Measurements from ENCODE around the gene ZC3HAV1. TPM values are rescaled to one million over a fixed set of nuclear protein-coding genes. Genes with fewer than 3 reads are reported as not detected.
A peak's percentile ranks its signal among the peaks of the same experiment; 100 is the strongest.
"Not testable (repeated sequence)": the region's sequence is repeated elsewhere in the genome, so short reads cannot be mapped to it uniquely, and the experiment has no call there.

Gene ZC3HAV1
- total RNA-seq, 2 experiments from 2014 or later: 124 to 129 TPM

- ChIA-PET CTCF (interaction anchor here (1.0 to 19.6 kb wide), 6 partner anchors 12 to 35 kb away, joined by 3 to 225 read pairs (median 6); no protein-coding TSS in a partner anchor), POLR2A (no interaction called here)
- no peak overlapping the region for H3K4me3 Mint-ChIP-seq
- H3K4me1 Mint-ChIP-seq: peaks cover 60% of the 10 kb centered on the region
- H3K9me3 Mint-ChIP-seq: no peaks in the 10 kb centered on the region
- H3K27me3 Mint-ChIP-seq: no peaks in the 10 kb centered on the region
- peaks cover 80% of the 10 kb centered on the region for H3K36me3 Mint-ChIP-seq (ENCODE audit: low read depth)
- peak overlapping the region; percentile 1 for H3K27ac Mint-ChIP-seq
- DNase-seq: no peak
Measured at GRCh38 chr7:139059905-139060304, 49.6 kb downstream of the ZC3HAV1 start.

- no peak for DNase-seq
- Mint-ChIP-seq H3K27ac (peak overlapping the region; percentile 38), H3K4me3 (no peak overlapping the region), H3K9me3 (no peaks in the 10 kb centered on the region), H3K4me1 (peaks cover 57% of the 10 kb centered on the region), H3K36me3 (ENCODE audit: low read depth) (peaks cover 80% of the 10 kb centered on the region), H3K27me3 (no peaks in the 10 kb centered on the region)
- ChIA-PET CTCF (interaction anchor here (0.7 to 19.6 kb wide), 8 partner anchors 9 to 173 kb away, joined by 3 to 225 read pairs (median 4); no protein-coding TSS in a partner anchor), POLR2A (no interaction called here)
Measured at GRCh38 chr7:139058943-139059342, 50.6 kb downstream of the ZC3HAV1 start.

DNA sequence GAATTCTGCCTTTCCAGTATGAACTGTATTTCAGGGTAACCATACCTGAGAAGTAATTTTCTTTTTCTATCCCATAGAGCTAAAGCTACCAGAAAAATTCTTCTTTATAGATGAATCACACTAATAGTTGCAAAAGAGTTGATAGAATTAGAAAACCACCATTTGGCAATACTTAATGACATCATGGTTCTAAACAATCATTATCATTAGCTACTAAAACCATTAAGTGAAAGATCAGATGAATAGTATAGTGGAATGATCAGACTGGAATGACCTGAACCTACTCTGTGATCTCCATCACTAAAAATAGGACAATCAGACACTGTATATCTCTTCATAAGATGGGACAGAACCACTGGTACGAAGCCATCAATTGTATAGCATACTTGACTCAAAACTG lies 53.8 kb downstream of the ZC3HAV1 start:
- no peaks in the 10 kb centered on the region for H3K9me3 Mint-ChIP-seq
- H3K27me3 Mint-ChIP-seq: no peaks in the 10 kb centered on the region
- H3K36me3 Mint-ChIP-seq (ENCODE audit: low read depth): peaks cover 78% of the 10 kb centered on the region
- ChIA-PET CTCF (interaction anchor here (2.3 to 18.4 kb wide), 2 partner anchors 12 to 37 kb away, joined by 7 to 225 read pairs; no protein-coding TSS in a partner anchor), POLR2A (no interaction called here)
- peaks cover 47% of the 10 kb centered on the region for H3K4me1 Mint-ChIP-seq
- H3K27ac Mint-ChIP-seq: no peak overlapping the region
- no peak overlapping the region for H3K4me3 Mint-ChIP-seq
- DNase-seq: no peak

GRCh38 chr7:139054656-139055055 lies 54.9 kb downstream of the ZC3HAV1 start:
- Mint-ChIP-seq H3K36me3 (ENCODE audit: low read depth) (peaks cover 81% of the 10 kb centered on the region), H3K4me1 (peaks cover 49% of the 10 kb centered on the region), H3K27ac (peak overlapping the region; percentile 64)
- CTCF ChIA-PET: interaction anchor here (2.3 to 18.4 kb wide), 2 partner anchors 13 to 36 kb away, joined by 7 to 225 read pairs; no protein-coding TSS in a partner anchor
- POLR2A ChIA-PET, DNase-seq, H3K27me3 Mint-ChIP-seq, H3K9me3 Mint-ChIP-seq, H3K4me3 Mint-ChIP-seq: not testable (repeated sequence)

- Mint-ChIP-seq H3K36me3 (ENCODE audit: low read depth) (peaks cover 86% of the 10 kb centered on the region), H3K27ac (peak overlapping the region; percentile 57), H3K4me1 (peaks cover 55% of the 10 kb centered on the region), H3K4me3 (no peak overlapping the region), H3K27me3 (no peaks in the 10 kb centered on the region), H3K9me3 (no peaks in the 10 kb centered on the region)
- DNase-seq: no peak
- ChIA-PET CTCF (interaction anchor here (1.3 to 18.4 kb wide), 4 partner anchors 14 to 154 kb away, joined by 3 to 225 read pairs (median 5); no protein-coding TSS in a partner anchor), POLR2A (no interaction called here)
Measured at GRCh38 chr7:139054101-139054500, 55.4 kb downstream of the ZC3HAV1 start.

- no peak for DNase-seq
- no peaks in the 10 kb centered on the region for H3K27me3 Mint-ChIP-seq
- peaks cover 89% of the 10 kb centered on the region for H3K36me3 Mint-ChIP-seq (ENCODE audit: low read depth)
- no peaks in the 10 kb centered on the region for H3K9me3 Mint-ChIP-seq
- H3K4me1 Mint-ChIP-seq: peaks cover 66% of the 10 kb centered on the region
- ChIA-PET POLR2A (no interaction called here), CTCF (interaction anchor here (0.6 to 18.4 kb wide), 3 partner anchors 16 to 75 kb away, joined by 3 to 225 read pairs (median 3); no protein-coding TSS in a partner anchor)
- no peak overlapping the region for H3K27ac Mint-ChIP-seq
- H3K4me3 Mint-ChIP-seq: no peak overlapping the region
Measured at GRCh38 chr7:139051655-139052054, 57.9 kb downstream of the ZC3HAV1 start.

GRCh38 chr7:139049936-139050335 lies 59.6 kb downstream of the ZC3HAV1 start:
- H3K4me1 Mint-ChIP-seq: peaks cover 77% of the 10 kb centered on the region

DNA sequence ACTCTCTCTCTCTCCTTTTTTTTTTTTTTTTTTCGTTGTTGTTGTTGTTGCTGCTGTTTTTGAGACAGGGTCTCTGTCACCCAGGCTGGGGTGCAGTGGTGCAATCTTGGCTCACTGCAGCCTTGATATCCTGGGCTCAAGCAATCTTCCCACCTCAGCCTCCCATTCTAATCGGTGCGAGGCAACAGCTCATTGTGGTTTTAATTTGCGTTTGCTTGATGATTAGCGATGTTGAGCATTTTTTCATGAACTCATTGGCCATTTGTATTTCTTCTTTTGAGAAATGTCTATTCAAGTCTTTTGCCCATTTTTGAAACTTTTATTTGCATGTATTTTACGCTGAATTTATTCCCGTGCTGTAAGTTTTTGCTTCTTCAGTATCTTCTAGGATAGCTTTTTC lies 60.4 kb downstream of the ZC3HAV1 start:
- POLR2A ChIA-PET: interaction anchor here (0.6 kb wide), 1 partner anchor 30 kb away, joined by 3 read pairs; no protein-coding TSS in a partner anchor
- peaks cover 81% of the 10 kb centered on the region for H3K4me1 Mint-ChIP-seq

More at GRCh38 chr7:139049936-139050335, 59.6 kb downstream of the ZC3HAV1 start:
- ChIA-PET CTCF (interaction anchor here (0.7 to 18.4 kb wide), 5 partner anchors 18 to 53 kb away, joined by 3 to 225 read pairs (median 5); no protein-coding TSS in a partner anchor), POLR2A (interaction anchor here (0.6 to 0.7 kb wide), 2 partner anchors 16 to 29 kb away, joined by 3 to 4 read pairs; no protein-coding TSS in a partner anchor)
- Mint-ChIP-seq H3K9me3 (no peaks in the 10 kb centered on the region), H3K4me3 (no peak overlapping the region), H3K27ac (peak overlapping the region; percentile 69), H3K27me3 (no peaks in the 10 kb centered on the region), H3K36me3 (ENCODE audit: low read depth) (peaks cover 91% of the 10 kb centered on the region)
- DNase-seq: no peak

DNA sequence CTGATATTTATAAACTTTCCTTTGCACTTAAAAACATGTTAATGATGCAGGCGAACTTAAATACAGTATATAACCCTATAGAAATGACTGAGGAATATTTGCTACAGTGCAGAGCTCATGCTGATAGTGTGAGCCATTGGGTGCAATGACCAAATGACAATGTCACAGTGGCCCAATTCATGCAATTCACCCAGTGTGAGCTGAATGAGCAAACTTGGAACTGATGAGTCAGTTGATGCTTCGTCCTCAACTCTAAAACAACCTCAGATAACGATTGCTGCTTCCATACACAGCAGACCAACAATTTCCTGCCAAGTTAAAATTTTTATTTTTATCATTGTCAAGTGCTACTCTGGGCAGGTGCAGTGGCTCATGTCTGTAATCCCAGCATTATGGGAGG lies 61.5 kb downstream of the ZC3HAV1 start:
- Mint-ChIP-seq H3K4me3 (no peak overlapping the region), H3K27me3 (no peaks in the 10 kb centered on the region), H3K27ac (peak overlapping the region; percentile 36), H3K4me1 (peaks cover 81% of the 10 kb centered on the region), H3K9me3 (no peaks in the 10 kb centered on the region), H3K36me3 (ENCODE audit: low read depth) (peaks cover 89% of the 10 kb centered on the region)
- POLR2A ChIA-PET: no interaction called here
- DNase-seq: no peak
- CTCF ChIA-PET: interaction anchor here (18.4 kb wide), 1 partner anchor 20 kb away, joined by 225 read pairs; no protein-coding TSS in a partner anchor

More for the DNA sequence above, 60.4 kb downstream of the ZC3HAV1 start:
- no peaks in the 10 kb centered on the region for H3K27me3 Mint-ChIP-seq
- H3K36me3 Mint-ChIP-seq (ENCODE audit: low read depth): peaks cover 90% of the 10 kb centered on the region
- CTCF ChIA-PET: interaction anchor here (0.8 to 18.4 kb wide), 4 partner anchors 19 to 54 kb away, joined by 3 to 225 read pairs (median 6); no protein-coding TSS in a partner anchor
- no peak overlapping the region for H3K4me3 Mint-ChIP-seq
- no peaks in the 10 kb centered on the region for H3K9me3 Mint-ChIP-seq
- DNase-seq: no peak
- peak overlapping the region; percentile 17 for H3K27ac Mint-ChIP-seq

- no peaks in the 10 kb centered on the region for H3K27me3 Mint-ChIP-seq
- H3K27ac Mint-ChIP-seq: peak overlapping the region; percentile 66
- H3K36me3 Mint-ChIP-seq (ENCODE audit: low read depth): peaks cover 84% of the 10 kb centered on the region
- ChIA-PET POLR2A (no interaction called here), CTCF (interaction anchor here (1.0 to 18.4 kb wide), 2 partner anchors 22 to 160 kb away, joined by 3 to 225 read pairs; no protein-coding TSS in a partner anchor)
- H3K4me1 Mint-ChIP-seq: peaks cover 87% of the 10 kb centered on the region
- DNase-seq: no peak
- no peaks in the 10 kb centered on the region for H3K9me3 Mint-ChIP-seq
- H3K4me3 Mint-ChIP-seq: no peak overlapping the region
Measured at GRCh38 chr7:139046143-139046542, 63.4 kb downstream of the ZC3HAV1 start.

DNA sequence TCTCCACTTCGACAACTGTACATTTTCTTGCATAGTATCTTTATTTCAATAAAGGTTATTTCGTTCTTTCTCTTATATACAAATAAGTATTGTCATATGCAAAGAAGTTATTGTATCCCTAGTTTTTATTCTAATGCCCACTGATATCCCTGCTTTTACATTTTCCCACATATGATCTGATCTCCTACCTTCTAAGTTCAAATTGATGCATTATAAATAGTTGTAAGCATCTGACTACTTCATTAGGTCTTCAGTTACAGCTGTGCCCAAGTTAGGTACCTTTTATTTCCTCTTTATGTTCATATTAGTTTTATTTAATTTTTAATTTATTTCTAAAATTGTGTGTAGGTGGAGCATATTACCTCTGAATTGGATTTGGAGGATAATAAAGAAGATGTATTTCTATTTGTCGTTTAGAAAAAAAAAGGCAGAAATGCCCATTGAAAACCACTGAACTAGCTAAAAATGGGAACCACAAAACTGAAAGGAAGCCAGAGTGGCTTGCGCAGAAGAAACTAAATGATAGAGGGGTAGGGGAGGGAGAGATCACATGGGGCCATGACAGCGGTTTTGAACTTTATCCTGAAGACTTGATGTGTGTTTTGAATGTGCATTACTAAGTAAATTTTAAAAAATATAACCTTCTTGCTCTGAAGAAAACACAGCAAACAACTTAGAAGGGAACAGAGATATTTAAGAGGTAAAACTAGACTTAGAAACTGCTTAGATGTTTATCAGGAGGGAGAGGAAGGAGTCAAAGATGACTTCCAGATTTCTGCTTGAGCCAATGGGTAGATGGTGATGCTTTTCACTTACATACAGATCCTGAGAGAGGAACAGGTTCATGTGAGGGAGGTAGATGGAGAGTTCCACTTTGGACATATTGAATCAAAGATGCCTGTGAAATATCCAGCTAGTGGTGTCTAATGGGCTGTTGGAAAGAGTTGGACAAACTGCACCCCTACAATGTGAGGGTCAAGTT lies 64.4 kb downstream of the ZC3HAV1 start:
- Mint-ChIP-seq H3K27me3 (no peaks in the 10 kb centered on the region), H3K27ac (peak overlapping the region; percentile 81), H3K9me3 (no peaks in the 10 kb centered on the region), H3K36me3 (ENCODE audit: low read depth) (peaks cover 74% of the 10 kb centered on the region), H3K4me1 (peaks cover 85% of the 10 kb centered on the region), H3K4me3 (peak overlapping the region; percentile 28)
- DNase-seq: peak; percentile 50
- ChIA-PET CTCF (interaction anchor here (0.6 to 18.4 kb wide), 4 partner anchors 23 to 159 kb away, joined by 3 to 225 read pairs (median 5); no protein-coding TSS in a partner anchor), POLR2A (no interaction called here)
